ENCODE measurements around the gene HSPB3. TPM values are rescaled to one million over a fixed set of nuclear protein-coding genes. Genes with fewer than 3 reads are reported as not detected.

HSPB3 gene
- total RNA-seq, 1 experiment from 2014 or later = not detected

DNA sequence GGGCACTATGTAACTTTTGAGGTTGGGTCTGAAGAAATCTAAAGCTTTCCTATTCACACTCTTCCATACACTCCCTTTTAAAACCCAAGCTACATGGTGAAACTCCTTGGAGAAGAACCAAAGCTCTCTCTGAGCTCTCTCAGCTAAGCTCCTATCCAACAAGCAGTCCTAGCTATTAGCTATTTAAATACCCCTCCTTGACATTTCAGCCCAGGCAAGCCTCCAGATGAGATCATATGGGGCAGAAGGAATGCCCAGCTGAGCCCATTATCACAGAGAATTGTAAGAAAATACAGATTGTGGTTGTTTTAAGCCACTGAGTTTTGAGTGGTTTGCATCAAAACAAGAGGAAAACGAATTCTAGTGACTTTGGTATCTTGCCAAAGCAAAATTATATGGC, 15.2 kb downstream of the HSPB3 start:
- DNase-seq (ENCODE audit: unreplicated experiment) = no peak
- peaks cover 8% of the 10 kb centered on the region for H3K4me1 Mint-ChIP-seq (ENCODE audit: insufficient read depth, unreplicated experiment)
- H3K27me3 Mint-ChIP-seq (ENCODE audit: insufficient read depth, unreplicated experiment) = no peaks in the 10 kb centered on the region
- H3K9me3 Mint-ChIP-seq (ENCODE audit: unreplicated experiment) = peaks cover 5% of the 10 kb centered on the region
- TF ChIP-seq CTCF (IDR thresholded peaks at IDR 0.05; ENCODE audit: unreplicated experiment) = no peak
- CTCF ChIA-PET = interaction anchor here (0.6 to 3.2 kb wide), 4 partner anchors 11 to 236 kb away, joined by 3 to 21 read pairs (median 4); no protein-coding TSS in a partner anchor
- H3K27ac Mint-ChIP-seq (ENCODE audit: low read depth, unreplicated experiment) = no peak overlapping the region
- H3K4me3 Mint-ChIP-seq (ENCODE audit: unreplicated experiment) = no peak overlapping the region
- no peaks in the 10 kb centered on the region for H3K36me3 Mint-ChIP-seq (ENCODE audit: insufficient read depth, unreplicated experiment)
- BruUV-seq (replicated peaks) = no TSS peak
- intact Hi-C loops (cut with micrococcal nuclease) = no loop called here
- POLR2A ChIA-PET = interaction anchor here (0.6 to 1.4 kb wide), 4 partner anchors 13 to 567 kb away, joined by 3 to 4 read pairs (median 3); no protein-coding TSS in a partner anchor

GRCh38 chr5:54471398-54471797, 15.9 kb downstream of the HSPB3 start:
- no peaks in the 10 kb centered on the region for H3K36me3 Mint-ChIP-seq (ENCODE audit: insufficient read depth, unreplicated experiment)
- peaks cover 8% of the 10 kb centered on the region for H3K4me1 Mint-ChIP-seq (ENCODE audit: insufficient read depth, unreplicated experiment)
- POLR2A ChIA-PET = interaction anchor here (1.0 to 1.4 kb wide), 2 partner anchors 17 to 46 kb away, joined by 3 to 4 read pairs; no protein-coding TSS in a partner anchor
- TF ChIP-seq CTCF (IDR thresholded peaks at IDR 0.05; ENCODE audit: unreplicated experiment) = no peak
- H3K4me3 Mint-ChIP-seq (ENCODE audit: unreplicated experiment) = no peak overlapping the region
- H3K27me3 Mint-ChIP-seq (ENCODE audit: insufficient read depth, unreplicated experiment) = no peaks in the 10 kb centered on the region
- CTCF ChIA-PET = interaction anchor here (0.6 to 3.2 kb wide), 4 partner anchors 11 to 218 kb away, joined by 3 to 21 read pairs (median 6); no protein-coding TSS in a partner anchor
- H3K9me3 Mint-ChIP-seq (ENCODE audit: unreplicated experiment) = peaks cover 3% of the 10 kb centered on the region
- no peak for DNase-seq (ENCODE audit: unreplicated experiment)
- intact Hi-C loops (cut with micrococcal nuclease) = no loop called here
- no peak overlapping the region for H3K27ac Mint-ChIP-seq (ENCODE audit: low read depth, unreplicated experiment)
- no TSS peak for BruUV-seq (replicated peaks)

- Mint-ChIP-seq H3K36me3 (ENCODE audit: insufficient read depth, unreplicated experiment) (no peaks in the 10 kb centered on the region), H3K27ac (ENCODE audit: low read depth, unreplicated experiment) (no peak overlapping the region), H3K9me3 (ENCODE audit: unreplicated experiment) (no peaks in the 10 kb centered on the region), H3K27me3 (ENCODE audit: insufficient read depth, unreplicated experiment) (no peaks in the 10 kb centered on the region), H3K4me1 (ENCODE audit: insufficient read depth, unreplicated experiment) (no peaks in the 10 kb centered on the region), H3K4me3 (ENCODE audit: unreplicated experiment) (no peak overlapping the region)
- no peak for DNase-seq (ENCODE audit: unreplicated experiment)
- no peak for TF ChIP-seq CTCF (IDR thresholded peaks at IDR 0.05; ENCODE audit: unreplicated experiment)
- ChIA-PET POLR2A (no interaction called here), CTCF (interaction anchor here (0.6 kb wide), 1 partner anchor 15 kb away, joined by 3 read pairs; no protein-coding TSS in a partner anchor)
- BruUV-seq (replicated peaks) = no TSS peak
- intact Hi-C loops (cut with micrococcal nuclease) = no loop called here
Measured at GRCh38 chr5:54476682-54477081, 21.2 kb downstream of the HSPB3 start.

- DNase-seq (ENCODE audit: unreplicated experiment) = no peak
- Mint-ChIP-seq H3K4me3 (ENCODE audit: unreplicated experiment) (no peak overlapping the region), H3K36me3 (ENCODE audit: insufficient read depth, unreplicated experiment) (no peaks in the 10 kb centered on the region), H3K4me1 (ENCODE audit: insufficient read depth, unreplicated experiment) (no peaks in the 10 kb centered on the region), H3K27me3 (ENCODE audit: insufficient read depth, unreplicated experiment) (no peaks in the 10 kb centered on the region), H3K27ac (ENCODE audit: low read depth, unreplicated experiment) (no peak overlapping the region), H3K9me3 (ENCODE audit: unreplicated experiment) (no peaks in the 10 kb centered on the region)
- intact Hi-C loops (cut with micrococcal nuclease) = no loop called here
- TF ChIP-seq CTCF (IDR thresholded peaks at IDR 0.05; ENCODE audit: unreplicated experiment) = no peak
- ChIA-PET POLR2A (no interaction called here), CTCF (no interaction called here)
- no TSS peak for BruUV-seq (replicated peaks)
Measured at GRCh38 chr5:54477941-54478478, 22.5 kb downstream of the HSPB3 start.

All from MCF 10A (cell line).